GM18861 (cell line): ENCODE results near the gene CYTH1.
"Not testable (repeated sequence)": the region's sequence is repeated elsewhere in the genome, so short reads cannot be mapped to it uniquely, and the experiment has no call there.

Experiments used
- ATAC-seq: cut with Tn5 transposase; IDR thresholded peaks from one replicate; pipeline ENCODE4 v1.9.1; 2021; ENCODE audit not compliant: unreplicated experiment

CYTH1 gene

GRCh38 chr17:78674156-78674555, 107.9 kb downstream of the CYTH1 start:
- no peak for ATAC-seq

- ATAC-seq, result no peak
Measured at GRCh38 chr17:78673395-78673794, 108.7 kb downstream of the CYTH1 start.

- no peak for ATAC-seq
Measured at GRCh38 chr17:78672871-78673371, 109.2 kb downstream of the CYTH1 start.

GRCh38 chr17:78672005-78672404, 110.1 kb downstream of the CYTH1 start:
- ATAC-seq, result no peak

- not testable (repeated sequence) for ATAC-seq
Measured at GRCh38 chr17:78671726-78672001, 110.4 kb downstream of the CYTH1 start.

GRCh38 chr17:78670850-78671725, 111.0 kb downstream of the CYTH1 start:
- ATAC-seq, result no peak

GRCh38 chr17:78669975-78670518, 112.0 kb downstream of the CYTH1 start:
- ATAC-seq, result no peak

- no peak for ATAC-seq
Measured at GRCh38 chr17:78669256-78669974, 112.7 kb downstream of the CYTH1 start.

GRCh38 chr17:78668847-78669246, 113.2 kb downstream of the CYTH1 start:
- no peak for ATAC-seq

GRCh38 chr17:78667741-78668640, 114.1 kb downstream of the CYTH1 start:
- ATAC-seq, result no peak

GRCh38 chr17:78667091-78667490, 115.0 kb downstream of the CYTH1 start:
- ATAC-seq, result no peak

GRCh38 chr17:78665952-78666920, 115.8 kb downstream of the CYTH1 start:
- ATAC-seq, result no peak

- ATAC-seq, result no peak
Measured at GRCh38 chr17:78665387-78665951, 116.6 kb downstream of the CYTH1 start.

- ATAC-seq, result no peak
Measured at GRCh38 chr17:78664476-78665386, 117.3 kb downstream of the CYTH1 start.

- ATAC-seq, result no peak
Measured at GRCh38 chr17:78661093-78661770, 120.8 kb downstream of the CYTH1 start.

GRCh38 chr17:78659546-78659945, 122.5 kb downstream of the CYTH1 start:
- no peak for ATAC-seq

- ATAC-seq, result no peak
Measured at GRCh38 chr17:78658281-78658785, 123.7 kb downstream of the CYTH1 start.
